A549 (cell line): ENCODE measurements around the gene JHY.

Experiments
- CHD4 ChIP-seq: fragments of 200-600 bp; sonication (generic); IDR thresholded peaks from 2 replicates; pipeline ENCODE4 v1.6.1; 2016; ENCODE audit warnings: antibody characterized with exemption, mild to moderate bottlenecking, borderline replicate concordance
- CTCF ChIP-seq: fragments of >200 bp; sonication (Bioruptor Twin); formaldehyde crosslinking; IDR thresholded peaks from 3 replicates; pipeline ENCODE4 v1.5.1; 2016
- HDAC2 ChIP-seq: fragments of 200-600 bp; sonication (generic); IDR thresholded peaks from 2 replicates; pipeline ENCODE4 v1.6.1; 2016
- JUN ChIP-seq, 2 experiments: fragments of >200 bp; sonication (Bioruptor Twin); formaldehyde crosslinking; IDR thresholded peaks; 2 replicates in 1 of 2; 3 replicates in 1 of 2; pipeline ENCODE4 v1.6.1; 2016 to 2017
- POLR2A ChIP-seq: IDR thresholded peaks from 2 replicates; pipeline ENCODE4 v1.6.1; 2012; ENCODE audit warnings: mild to moderate bottlenecking, low read length
- RAD21 ChIP-seq, 2 experiments: fragments of >200 bp in 1 of 2; sonication (Bioruptor Twin) in 1 of 2; formaldehyde crosslinking in 1 of 2; IDR thresholded peaks in 1 of 2; conservative IDR thresholded peaks in 1 of 2; 2 replicates in 1 of 2; 3 replicates in 1 of 2; pipeline ENCODE4 v1.6.1; 2012 to 2018; ENCODE audit warnings: inconsistent platforms in 1 of 2
- REST ChIP-seq: fragments of 200-600 bp; sonication (generic); IDR thresholded peaks from 2 replicates; pipeline ENCODE4 v1.6.1; 2016; ENCODE audit warnings: antibody characterized with exemption, mild to moderate bottlenecking, moderate library complexity
- RNF2 ChIP-seq: fragments of 200-600 bp; sonication (generic); IDR thresholded peaks from 2 replicates; pipeline ENCODE4 v1.6.1; 2016; ENCODE audit warnings: low read depth, mild to moderate bottlenecking, antibody characterized with exemption, moderate library complexity, borderline replicate concordance
- ZSCAN20 ChIP-seq: fragments of 250-450 bp; sonication (Bioruptor Pico); IDR thresholded peaks from 2 replicates; pipeline ENCODE4 v1.8.0; 2022; ENCODE audit warnings: mild to moderate bottlenecking, moderate library complexity

- TF ChIP-seq JUN (IDR thresholded peaks at IDR 0.05), result no peak
- TF ChIP-seq REST, result no peak
- no peak for TF ChIP-seq CTCF
- no peak for TF ChIP-seq POLR2A
- no peak for TF ChIP-seq ZSCAN20 (CRISPR knock-in tag)
- TF ChIP-seq RAD21 (conservative IDR thresholded peaks at IDR 0.05 in 1 of 2, IDR thresholded peaks at IDR 0.05 in 1 of 2), result no peak
- no peak for TF ChIP-seq RNF2
- no peak for TF ChIP-seq CHD4
- TF ChIP-seq HDAC2, result no peak
Measured at GRCh38 chr11:122979103-122979814, 96.7 kb downstream of the JHY start.
